OCI-LY1 (cell line): ENCODE results near the gene EIPR1.

Source experiments
- H2AFZ ChIP-seq: fragments of 200-600 bp; sonication (generic), shearing (Covaris generic); 2 replicates; pipeline ENCODE4 v1.6.0; 2014; ENCODE audit warnings: antibody characterized with exemption, mild to moderate bottlenecking, low read length
- H3F3A ChIP-seq: fragments of 200-600 bp; sonication (generic), shearing (Covaris generic); 2 replicates; pipeline ENCODE4 v1.6.0; 2014; ENCODE audit warnings: mild to moderate bottlenecking, antibody characterized with exemption, low read length, moderate library complexity; ENCODE audit not compliant: insufficient read depth
- H3K27ac ChIP-seq: fragments of 200-600 bp; sonication (generic); 2 replicates; pipeline ENCODE4 v1.5.1; 2014; ENCODE audit warnings: low read length, mixed run types, mild to moderate bottlenecking, low read depth; ENCODE audit not compliant: poor library complexity, severe bottlenecking
- H3K27me3 ChIP-seq: fragments of 200-600 bp; sonication (generic); 2 replicates; pipeline ENCODE4 v1.6.0; 2014; ENCODE audit warnings: antibody characterized with exemption, mild to moderate bottlenecking, low read length, moderate library complexity; ENCODE audit not compliant: insufficient read depth
- H3K36me3 ChIP-seq: fragments of 200-600 bp; sonication (generic); 2 replicates; pipeline ENCODE4 v1.6.1; 2014; ENCODE audit warnings: mild to moderate bottlenecking, antibody characterized with exemption, low read length, moderate library complexity, mixed read lengths; ENCODE audit not compliant: insufficient read depth
- H3K4me1 ChIP-seq: fragments of 200-600 bp; sonication (generic); 2 replicates; pipeline ENCODE4 v1.5.1; 2014; ENCODE audit warnings: mild to moderate bottlenecking, low read length, moderate library complexity; ENCODE audit not compliant: insufficient read depth, severe bottlenecking
- H3K4me2 ChIP-seq: fragments of 200-600 bp; sonication (generic), shearing (Covaris generic); 2 replicates; pipeline ENCODE4 v1.6.1; 2014; ENCODE audit warnings: low read length
- H3K4me3 ChIP-seq: fragments of 200-600 bp; sonication (generic); 2 replicates; pipeline ENCODE4 v1.5.1; 2014; ENCODE audit warnings: low read length, low read depth, mild to moderate bottlenecking, mixed read lengths; ENCODE audit not compliant: poor library complexity, severe bottlenecking
- H3K79me2 ChIP-seq: fragments of 200-600 bp; shearing (Covaris generic); 2 replicates; pipeline ENCODE4 v1.6.1; 2016; ENCODE audit warnings: mixed run types, low read length, mixed read lengths; ENCODE audit not compliant: insufficient read depth
- H3K9ac ChIP-seq: fragments of 200-600 bp; sonication (generic), shearing (Covaris generic); 2 replicates; pipeline ENCODE4 v1.6.1; 2014; ENCODE audit warnings: mild to moderate bottlenecking, low read length, mixed read lengths
- H3K9me2 ChIP-seq: fragments of 200-600 bp; sonication (generic), shearing (Covaris generic); 2 replicates; pipeline ENCODE4 v1.6.1; 2014; ENCODE audit warnings: low read depth, mild to moderate bottlenecking, low read length, mixed read lengths
- H3K9me3 ChIP-seq: fragments of 200-600 bp; shearing (Covaris generic); 2 replicates; pipeline ENCODE4 v1.6.1; 2014; ENCODE audit warnings: low read length, mixed read lengths
- H4K20me1 ChIP-seq: fragments of 200-600 bp; sonication (generic), shearing (Covaris generic); 2 replicates; pipeline ENCODE4 v1.6.0; 2016; ENCODE audit warnings: mild to moderate bottlenecking, low read length; ENCODE audit not compliant: insufficient read depth
- CTCF ChIP-seq: fragments of 200-600 bp; sonication (generic), shearing (Covaris generic); IDR thresholded peaks from 2 replicates; pipeline ENCODE4 v1.5.1; 2017; ENCODE audit warnings: mild to moderate bottlenecking, antibody characterized with exemption, low read length, moderate library complexity, mixed read lengths
- EZH2 ChIP-seq: fragments of 200-600 bp; sonication (generic), shearing (Covaris generic); IDR thresholded peaks from 2 replicates; pipeline ENCODE4 v1.8.0; 2017; ENCODE audit warnings: borderline replicate concordance, mixed run types, mild to moderate bottlenecking, antibody characterized with exemption, low read length, moderate library complexity, mixed read lengths

The EIPR1 gene

GRCh38 chr2:3169106-3169870 is 208.3 kb downstream of the EIPR1 start:
- H3K9me2 ChIP-seq = no peaks in the 10 kb centered on the region
- H3F3A ChIP-seq = no peaks in the 10 kb centered on the region
- H3K9ac ChIP-seq = no peak overlapping the region
- H3K9me3 ChIP-seq = peaks cover 5% of the 10 kb centered on the region; the same call in 1 of the 2 replicates
- H3K4me3 ChIP-seq = no peak overlapping the region
- no peaks in the 10 kb centered on the region for H3K4me1 ChIP-seq
- H4K20me1 ChIP-seq = no peaks in the 10 kb centered on the region
- no peaks in the 10 kb centered on the region for H3K27me3 ChIP-seq
- TF ChIP-seq EZH2 = no peak
- TF ChIP-seq CTCF = no peak
- H3K36me3 ChIP-seq = peaks cover 6% of the 10 kb centered on the region; the same call in 1 of the 2 replicates
- H2AFZ ChIP-seq = no peak overlapping the region
- H3K27ac ChIP-seq = no peak overlapping the region
- H3K79me2 ChIP-seq = no peaks in the 10 kb centered on the region
- no peak overlapping the region for H3K4me2 ChIP-seq

GRCh38 chr2:3168230-3168891 is 209.3 kb downstream of the EIPR1 start:
- Histone ChIP-seq H3F3A (no peaks in the 10 kb centered on the region), H4K20me1 (no peaks in the 10 kb centered on the region), H3K27ac (no peak overlapping the region), H3K9me3 (peaks cover 14% of the 10 kb centered on the region), H3K36me3 (peaks cover 6% of the 10 kb centered on the region; the same call in 1 of the 2 replicates), H2AFZ (no peak overlapping the region), H3K4me2 (no peak overlapping the region), H3K4me1 (no peaks in the 10 kb centered on the region), H3K9me2 (no peaks in the 10 kb centered on the region), H3K4me3 (no peak overlapping the region), H3K79me2 (no peaks in the 10 kb centered on the region), H3K9ac (no peak overlapping the region), H3K27me3 (no peaks in the 10 kb centered on the region)
- TF ChIP-seq CTCF (no peak), EZH2 (no peak)

- Histone ChIP-seq H3K9ac (no peak overlapping the region), H4K20me1 (no peaks in the 10 kb centered on the region), H3K9me2 (no peaks in the 10 kb centered on the region), H3K79me2 (no peaks in the 10 kb centered on the region), H3K27me3 (no peaks in the 10 kb centered on the region), H3K4me3 (no peak overlapping the region), H3F3A (no peaks in the 10 kb centered on the region), H3K9me3 (peaks cover 22% of the 10 kb centered on the region), H3K4me1 (no peaks in the 10 kb centered on the region), H3K27ac (no peak overlapping the region), H3K4me2 (no peak overlapping the region), H2AFZ (no peak overlapping the region), H3K36me3 (no peaks in the 10 kb centered on the region)
- TF ChIP-seq CTCF (no peak), EZH2 (no peak)
Observed at GRCh38 chr2:3163401-3163800, 214.2 kb downstream of the EIPR1 start.
